IMR-90 (cell line): Measurements from ENCODE around the gene CIBAR2. TPM values are rescaled to one million over a fixed set of nuclear protein-coding genes. Genes with fewer than 3 reads are reported as not detected.

Experiments used
- ATAC-seq: fragments of 200-7000 bp; cut with Tn5 transposase; 2 replicates; pipeline ENCODE4 v1.9.1; 2020; ENCODE audit warnings: low read depth, mild to moderate bottlenecking, moderate library complexity
- BruUV-seq: library from RNA; stranded (reverse); fragments of 400-500 nt; replicated peaks from 2 replicates; lab custom pipeline; 2021; lab: Mats Ljungman, UMichigan
- CTCF ChIA-PET: fragments of 300-600 bp; formaldehyde crosslinking; extraction: SDS; loops from one replicate; lab custom pipeline; 2021; ENCODE audit warnings: antibody characterized with exemption; lab: Yijun Ruan, JAX
- POLR2A ChIA-PET: fragments of 300-600 bp; sonication (Branson Sonifier 250); formaldehyde crosslinking; loops from one replicate; lab custom pipeline; 2022; ENCODE audit warnings: antibody characterized with exemption; ENCODE audit not compliant: unreplicated experiment; lab: Charles Lee
- DNase-seq: peaks from one replicate; pipeline ENCODE4 v3.0.0; 2013
- H2AFZ ChIP-seq: replicated peaks from 2 replicates; pipeline ENCODE3; 2013; ENCODE audit warnings: low read length, mild to moderate bottlenecking; ENCODE audit not compliant: poor library complexity
- H2AK5ac ChIP-seq: 2 replicates; pipeline ENCODE4 v1.6.1; 2013; ENCODE audit warnings: low read depth, low read length, inconsistent platforms
- H2AK9ac ChIP-seq: replicated peaks from 2 replicates; pipeline ENCODE3; 2013; ENCODE audit warnings: mild to moderate bottlenecking, low read depth, low read length, moderate library complexity; ENCODE audit not compliant: poor library complexity
- H2BK120ac ChIP-seq: 2 replicates; pipeline ENCODE4 v1.6.1; 2013; ENCODE audit warnings: low read depth, low read length, inconsistent platforms
- H2BK15ac ChIP-seq: 3 replicates; pipeline ENCODE4 v1.6.1; 2013; ENCODE audit warnings: low read depth, low read length, inconsistent platforms
- H2BK20ac ChIP-seq: 2 replicates; pipeline ENCODE4 v1.6.1; 2013; ENCODE audit warnings: low read depth, mild to moderate bottlenecking, inconsistent platforms, low read length, moderate library complexity
- H2BK5ac ChIP-seq: 2 replicates; pipeline ENCODE4 v1.6.1; 2013; ENCODE audit warnings: mild to moderate bottlenecking, low read depth, low read length, inconsistent platforms; ENCODE audit not compliant: poor library complexity, severe bottlenecking
- H3K14ac ChIP-seq: replicated peaks from 2 replicates; pipeline ENCODE4 v1.6.1; 2013; ENCODE audit warnings: low read depth, low read length, inconsistent platforms
- H3K18ac ChIP-seq: 2 replicates; pipeline ENCODE4 v1.6.1; 2013; ENCODE audit warnings: low read depth, low read length, control low read depth
- H3K23ac ChIP-seq: 2 replicates; pipeline ENCODE4 v1.6.1; 2013; ENCODE audit warnings: low read depth, low read length, inconsistent platforms
- H3K27ac ChIP-seq: 2 replicates; pipeline ENCODE4 v1.5.1; 2013; ENCODE audit warnings: mild to moderate bottlenecking, control low read depth, low read length; ENCODE audit not compliant: insufficient read depth
- H3K27me3 ChIP-seq: 2 replicates; pipeline ENCODE4 v1.6.1; 2013; ENCODE audit warnings: low read length; ENCODE audit not compliant: control insufficient read depth, insufficient read depth
- H3K36me3 ChIP-seq: 2 replicates; pipeline ENCODE4 v1.6.1; 2013; ENCODE audit warnings: low read length, mixed read lengths; ENCODE audit not compliant: control insufficient read depth, insufficient read depth
- H3K4ac ChIP-seq: 2 replicates; pipeline ENCODE4 v1.6.1; 2013; ENCODE audit warnings: low read depth, low read length, inconsistent platforms
- H3K4me1 ChIP-seq: 2 replicates; pipeline ENCODE4 v1.6.1; 2013; ENCODE audit warnings: low read length, mixed read lengths; ENCODE audit not compliant: control insufficient read depth, insufficient read depth
- H3K4me2 ChIP-seq: 2 replicates; pipeline ENCODE4 v1.6.1; 2013; ENCODE audit warnings: low read depth, mild to moderate bottlenecking, control low read depth, low read length, moderate library complexity
- H3K4me3 ChIP-seq: 2 replicates; pipeline ENCODE4 v1.5.1; 2013; ENCODE audit warnings: low read depth, mild to moderate bottlenecking, control low read depth, low read length, moderate library complexity; ENCODE audit not compliant: insufficient read depth
- H3K56ac ChIP-seq: 2 replicates; pipeline ENCODE4 v1.6.1; 2013; ENCODE audit warnings: low read length, inconsistent platforms; ENCODE audit not compliant: insufficient read depth; ENCODE audit errors: extremely low read depth
- H3K79me1 ChIP-seq, 2 experiments: 2 replicates each; pipeline ENCODE4 v1.6.1; 2013; ENCODE audit warnings: low read length in 2 of 2, inconsistent platforms in 1 of 2, low read depth in 1 of 2
- H3K9ac ChIP-seq: 2 replicates; pipeline ENCODE4 v1.6.1; 2013; ENCODE audit warnings: low read depth, low read length, control low read depth
- H3K9me1 ChIP-seq: 2 replicates; pipeline ENCODE4 v1.6.1; 2013; ENCODE audit warnings: low read length, inconsistent platforms; ENCODE audit not compliant: insufficient read depth
- H3K9me3 ChIP-seq: 2 replicates; pipeline ENCODE4 v1.6.1; 2013; ENCODE audit warnings: low read length; ENCODE audit not compliant: control insufficient read depth, insufficient read depth
- H4K20me1 ChIP-seq: 2 replicates; pipeline ENCODE4 v1.6.1; 2013; ENCODE audit warnings: low read length, inconsistent platforms; ENCODE audit not compliant: insufficient read depth
- H4K5ac ChIP-seq: 2 replicates; pipeline ENCODE4 v1.6.1; 2013; ENCODE audit warnings: mild to moderate bottlenecking, low read depth, low read length, control low read depth
- H4K8ac ChIP-seq, 2 experiments: 2 replicates each; pipeline ENCODE4 v1.6.1; 2013; ENCODE audit warnings: low read depth in 2 of 2, low read length in 2 of 2, control low read depth in 1 of 2, inconsistent platforms in 1 of 2
- H4K91ac ChIP-seq: 2 replicates; pipeline ENCODE4 v1.6.1; 2013; ENCODE audit warnings: low read depth, low read length, inconsistent platforms; ENCODE audit not compliant: insufficient read depth
- CEBPB ChIP-seq: IDR thresholded peaks from 2 replicates; pipeline ENCODE4 v1.6.1; 2012; ENCODE audit warnings: low read depth, low read length, improper control_type of control experiment
- CHD1 ChIP-seq: IDR thresholded peaks from 2 replicates; pipeline ENCODE4 v1.6.1; 2012; ENCODE audit warnings: low read depth, low read length, improper control_type of control experiment
- ELK1 ChIP-seq: fragments of 150-350 bp; IDR thresholded peaks from 2 replicates; pipeline ENCODE4 v1.6.1; 2016; ENCODE audit warnings: low read depth, mild to moderate bottlenecking, low read length, moderate library complexity, borderline replicate concordance
- MAZ ChIP-seq: IDR thresholded peaks from 2 replicates; pipeline ENCODE4 v1.6.1; 2012; ENCODE audit warnings: low read depth, mild to moderate bottlenecking, low read length, improper control_type of control experiment, moderate library complexity, borderline replicate concordance
- MXI1 ChIP-seq: IDR thresholded peaks from 2 replicates; pipeline ENCODE4 v1.6.1; 2012; ENCODE audit warnings: low read depth, mild to moderate bottlenecking, low read length, moderate library complexity, borderline replicate concordance
- NFE2L2 ChIP-seq: fragments of 150-350 bp; IDR thresholded peaks from 2 replicates; pipeline ENCODE4 v1.6.1; 2016; ENCODE audit warnings: low read depth, mild to moderate bottlenecking, low read length
- POLR2A ChIP-seq: IDR thresholded peaks from 2 replicates; pipeline ENCODE4 v1.6.1; 2012; ENCODE audit warnings: mild to moderate bottlenecking, low read depth, low read length
- WGBS, 2 experiments: methylation state at CpG; one replicate each; pipeline versions ENCODE4 v1.1.5 to v1.1.7; 2013; ENCODE audit warnings: missing lambda C conversion rate in 2 of 2; ENCODE audit not compliant: insufficient read length in 1 of 2; ENCODE audit errors: extremely low coverage in 2 of 2; 5-methylcytosine and 5-hydroxymethylcytosine counted together
- dilution Hi-C: fragments of 300-500 bp; cut with HindIII; formaldehyde crosslinking; loops from one replicate; pipeline ENCODE4 v1.14.3; 2018; ENCODE audit warnings: low sequenced_read_pairs; ENCODE audit not compliant: unreplicated experiment
- in situ Hi-C: fragments of 300-500 bp; cut with MboI; formaldehyde crosslinking; loops from 3 replicates; pipeline ENCODE4 v1.14.3; 2019; ENCODE audit warnings: low sequenced_read_pairs, inconsistent platforms, mixed read lengths
- intact Hi-C: fragments of 100-400 bp; cut with micrococcal nuclease; formaldehyde crosslinking; loops from 2 replicates; pipeline ENCODE4 v1.10.0; 2022
- polyA plus RNA-seq, 3 experiments: library from polyadenylated mRNA; depleted of rRNA; stranded (reverse); fragments of >200 nt; gene quantifications; 2 replicates each; pipeline ENCODE4 v1.2.3, GENCODE V29; 2012; ENCODE audit warnings: low replicate concordance in 1 of 3
- total RNA-seq: library from RNA; depleted of rRNA; stranded (reverse); fragments of >200 nt; gene quantifications from 2 replicates; pipeline ENCODE4 v1.2.3, GENCODE V29; 2012

CIBAR2 gene
- total and polyA plus RNA-seq, 2 of the 4 experiments (the other 2 are of a cell fraction) = 0.18 to 0.24 TPM

- H3K18ac ChIP-seq = no peak overlapping the region
- intact Hi-C loops (no loop called here), dilution Hi-C loops (no loop called here), in situ Hi-C loops (no loop called here)
- no peak overlapping the region for H2AFZ ChIP-seq
- no CpG with 5 or more reads among the region's 14 CpGs for WGBS, 2 experiments
- no peak overlapping the region for H2BK5ac ChIP-seq
- no peak overlapping the region for H4K8ac ChIP-seq
- H4K91ac ChIP-seq = no peak overlapping the region
- H4K5ac ChIP-seq = no peak overlapping the region
- no TSS peak for BruUV-seq
- H3K23ac ChIP-seq = no peak overlapping the region
- no peaks in the 10 kb centered on the region for H4K20me1 ChIP-seq
- H2BK15ac ChIP-seq = no peak overlapping the region
- CTCF ChIA-PET = interaction anchor here (0.6 kb wide), 1 partner anchor 25 kb away, joined by 3 read pairs; no protein-coding TSS in a partner anchor
- no peak overlapping the region for H3K56ac ChIP-seq
- H2AK9ac ChIP-seq = no peak overlapping the region
- TF ChIP-seq ELK1 = no peak
- TF ChIP-seq MXI1 = no peak
- no peak for TF ChIP-seq CEBPB
- no peak for TF ChIP-seq CHD1
- TF ChIP-seq MAZ = no peak
- no peak for TF ChIP-seq POLR2A
- TF ChIP-seq NFE2L2 = no peak
- H3K9me3 ChIP-seq = no peaks in the 10 kb centered on the region
- H2BK120ac ChIP-seq = no peak overlapping the region
- H3K9me1 ChIP-seq = peaks cover 25% of the 10 kb centered on the region
- no peak overlapping the region for H3K4ac ChIP-seq
- H3K14ac ChIP-seq = no peak overlapping the region
- peak overlapping the region; percentile 71; the same call in 1 of the 2 replicates for H2AK5ac ChIP-seq
- H3K79me1 ChIP-seq = no peaks in the 10 kb centered on the region
- no peak overlapping the region for H2BK20ac ChIP-seq
- peaks cover 26% of the 10 kb centered on the region for H3K4me1 ChIP-seq
- no peaks in the 10 kb centered on the region for H3K36me3 ChIP-seq
- DNase-seq = no peak
- POLR2A ChIA-PET = no interaction called here
- H3K4me2 ChIP-seq = no peak overlapping the region
- no peak for ATAC-seq
- no peak overlapping the region for H3K27ac ChIP-seq
- no peak overlapping the region for H3K9ac ChIP-seq
- H3K4me3 ChIP-seq = no peak overlapping the region
- no peaks in the 10 kb centered on the region for H3K27me3 ChIP-seq
Observed at GRCh38 chr16:85134789-85135142, 22.5 kb upstream of the CIBAR2 start.
